Activated T-cell treated with anti-CD3 and anti-CD28 coated beads, Interleukin-2, amount 50 U/mL, for 72 hours (primary cell): Measurements from ENCODE around the gene LPIN1. TPM values are rescaled to one million over a fixed set of nuclear protein-coding genes. Genes with fewer than 3 reads are reported as not detected.
"Not testable (repeated sequence)": the region's sequence is repeated elsewhere in the genome, so short reads cannot be mapped to it uniquely, and the experiment has no call there.

ENCODE experiments used
- ATAC-seq, 2 donors: fragments of 150-1000 bp; cut with Tn5 transposase; replicated peaks in 1 of 2; 2 replicates each; pipeline ENCODE4 v1.10.0; 2021; ENCODE audit warnings: moderate library complexity in 2 of 2, mild to moderate bottlenecking in 1 of 2
- DNase-seq, 2 donors: peaks; one replicate each; pipeline ENCODE4 v3.0.0; 2021 to 2022; ENCODE audit warnings: mixed read lengths in 1 of 2
- H3K27ac Mint-ChIP-seq: one replicate; pipeline ENCODE4 v1.8.0; 2022; ENCODE audit warnings: mild to moderate bottlenecking, moderate library complexity, mixed read lengths
- H3K27me3 Mint-ChIP-seq: one replicate; pipeline ENCODE4 v1.8.0; 2022; ENCODE audit warnings: low read depth, mixed read lengths
- H3K36me3 Mint-ChIP-seq, 2 donors: one replicate each; pipeline ENCODE4 v1.8.0; 2022; ENCODE audit warnings: mixed read lengths in 2 of 2, mild to moderate bottlenecking in 1 of 2; ENCODE audit not compliant: insufficient read depth in 2 of 2
- H3K4me1 Mint-ChIP-seq: one replicate; pipeline ENCODE4 v1.8.0; 2022; ENCODE audit warnings: low read depth, mixed read lengths
- H3K4me3 Mint-ChIP-seq, 2 donors: one replicate each; pipeline ENCODE4 v1.8.0; 2022; ENCODE audit warnings: mild to moderate bottlenecking in 2 of 2, mixed read lengths in 2 of 2, moderate library complexity in 2 of 2
- H3K9me3 Mint-ChIP-seq, 2 donors: one replicate each; pipeline ENCODE4 v1.8.0; 2022; ENCODE audit warnings: mixed read lengths in 2 of 2
- total RNA-seq, 2 donors: library from RNA; stranded (reverse); gene quantifications; one replicate each; pipeline ENCODE4 v1.2.3, GENCODE V29; 2022

LPIN1 gene
- total RNA-seq, 2 donors from 2014 or later: 45.4 to 63.2 TPM

DNA sequence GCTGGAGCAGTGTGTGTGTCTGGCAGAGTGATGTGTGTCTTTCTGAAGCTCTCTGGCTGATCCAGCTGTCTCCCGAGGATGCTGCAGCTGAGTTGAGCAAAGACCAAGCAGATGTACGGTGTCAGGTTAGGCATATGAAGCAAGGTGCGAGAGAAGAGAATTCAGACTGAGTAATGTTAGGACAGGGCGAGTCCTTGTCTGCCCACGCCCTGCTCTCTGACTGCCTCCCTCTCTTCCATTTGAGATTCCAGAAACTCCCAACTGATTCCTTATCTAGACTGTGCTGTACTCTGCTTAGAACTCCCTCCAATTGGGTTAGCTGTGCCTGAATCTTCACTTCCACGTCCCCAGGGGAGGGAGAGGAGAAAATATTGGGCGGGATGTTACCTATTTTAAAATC, 25.7 kb upstream of the LPIN1 start:
- no peaks in the 10 kb centered on the region for H3K36me3 Mint-ChIP-seq
- ATAC-seq: no peak
- peaks cover 11% of the 10 kb centered on the region for H3K4me1 Mint-ChIP-seq
- peaks cover 26% of the 10 kb centered on the region for H3K27me3 Mint-ChIP-seq
- no peak for DNase-seq
- no peak overlapping the region for H3K27ac Mint-ChIP-seq
- no peaks in the 10 kb centered on the region for H3K9me3 Mint-ChIP-seq
- H3K4me3 Mint-ChIP-seq: no peak overlapping the region

DNA sequence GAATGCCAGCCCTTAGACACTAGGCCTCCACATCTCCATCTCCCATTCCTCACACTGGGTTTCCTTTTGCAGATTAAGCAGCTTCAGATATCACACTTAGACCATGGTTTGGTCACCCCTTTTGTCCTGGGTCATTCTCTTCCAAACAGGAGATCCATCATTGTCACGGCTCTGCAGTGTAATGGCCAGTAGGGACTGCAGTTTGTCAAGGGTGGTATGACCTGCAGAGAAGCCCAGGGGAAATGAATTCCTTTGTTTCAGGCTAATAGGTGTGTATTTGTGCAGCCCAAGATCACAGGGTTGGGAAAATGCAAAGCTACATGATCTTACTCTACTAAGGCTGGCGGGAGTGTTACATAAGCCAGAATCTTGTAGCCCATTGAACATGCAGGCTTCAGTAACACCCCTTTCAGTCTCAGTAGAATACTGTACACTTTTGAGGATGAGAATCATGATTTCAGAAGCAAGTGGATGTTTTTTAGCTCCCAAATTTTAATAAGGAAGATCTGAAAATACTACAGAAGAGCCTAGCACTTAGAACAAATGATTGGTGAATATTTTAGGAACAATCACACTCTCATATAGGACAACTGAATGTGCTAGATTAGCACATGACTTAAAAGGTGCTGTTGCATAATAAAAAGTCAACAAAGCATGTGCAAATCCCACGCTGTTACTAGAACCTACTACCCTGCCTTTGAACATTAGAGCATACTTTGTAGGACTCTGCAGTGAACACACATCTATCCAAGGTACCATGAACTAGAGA, 24.0 kb upstream of the LPIN1 start:
- Mint-ChIP-seq H3K4me1 (peaks cover 11% of the 10 kb centered on the region), H3K27me3 (peaks cover 26% of the 10 kb centered on the region), H3K9me3 (no peaks in the 10 kb centered on the region), H3K36me3 (no peaks in the 10 kb centered on the region), H3K4me3 (no peak overlapping the region), H3K27ac (no peak overlapping the region)
- DNase-seq (no peak), ATAC-seq (no peak)

GRCh38 chr2:11723061-11723371, 23.4 kb upstream of the LPIN1 start:
- no peak for DNase-seq
- no peak overlapping the region for H3K4me3 Mint-ChIP-seq
- no peak overlapping the region for H3K27ac Mint-ChIP-seq
- H3K4me1 Mint-ChIP-seq: peaks cover 11% of the 10 kb centered on the region
- H3K9me3 Mint-ChIP-seq: no peaks in the 10 kb centered on the region
- H3K27me3 Mint-ChIP-seq: peaks cover 26% of the 10 kb centered on the region
- ATAC-seq: no peak
- H3K36me3 Mint-ChIP-seq: no peaks in the 10 kb centered on the region

GRCh38 chr2:11724151-11724550, 22.3 kb upstream of the LPIN1 start:
- Mint-ChIP-seq H3K27ac (no peak overlapping the region), H3K4me1 (peaks cover 9% of the 10 kb centered on the region), H3K36me3 (no peaks in the 10 kb centered on the region), H3K4me3 (no peak overlapping the region), H3K27me3 (peaks cover 24% of the 10 kb centered on the region), H3K9me3 (no peaks in the 10 kb centered on the region)
- no peak for ATAC-seq
- DNase-seq: no peak

DNA sequence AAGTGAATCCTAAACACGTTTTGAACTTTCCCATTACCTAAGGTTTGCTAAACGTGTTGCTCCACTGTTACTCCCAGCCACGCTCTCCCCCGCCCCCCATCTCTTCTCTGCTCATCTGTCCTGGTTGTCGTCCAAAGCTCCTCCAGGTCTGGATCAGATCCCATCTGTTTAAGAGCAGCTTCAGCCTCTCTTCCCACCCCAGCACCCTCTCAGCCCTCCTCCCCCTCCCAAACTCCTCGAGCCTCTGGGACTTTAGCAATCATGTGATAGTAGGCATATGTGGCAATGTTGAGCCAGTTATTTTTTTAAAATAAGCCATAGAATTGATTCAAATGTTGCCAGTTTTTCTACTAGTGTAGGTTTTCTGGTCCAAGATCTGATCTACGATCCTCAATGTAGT, 20.0 kb upstream of the LPIN1 start:
- no peak for ATAC-seq
- H3K4me1 Mint-ChIP-seq: peaks cover 6% of the 10 kb centered on the region
- H3K27me3 Mint-ChIP-seq: peaks cover 13% of the 10 kb centered on the region
- H3K27ac Mint-ChIP-seq: no peak overlapping the region
- H3K4me3 Mint-ChIP-seq: no peak overlapping the region
- no peak for DNase-seq
- H3K9me3 Mint-ChIP-seq: no peaks in the 10 kb centered on the region
- no peaks in the 10 kb centered on the region for H3K36me3 Mint-ChIP-seq

DNA sequence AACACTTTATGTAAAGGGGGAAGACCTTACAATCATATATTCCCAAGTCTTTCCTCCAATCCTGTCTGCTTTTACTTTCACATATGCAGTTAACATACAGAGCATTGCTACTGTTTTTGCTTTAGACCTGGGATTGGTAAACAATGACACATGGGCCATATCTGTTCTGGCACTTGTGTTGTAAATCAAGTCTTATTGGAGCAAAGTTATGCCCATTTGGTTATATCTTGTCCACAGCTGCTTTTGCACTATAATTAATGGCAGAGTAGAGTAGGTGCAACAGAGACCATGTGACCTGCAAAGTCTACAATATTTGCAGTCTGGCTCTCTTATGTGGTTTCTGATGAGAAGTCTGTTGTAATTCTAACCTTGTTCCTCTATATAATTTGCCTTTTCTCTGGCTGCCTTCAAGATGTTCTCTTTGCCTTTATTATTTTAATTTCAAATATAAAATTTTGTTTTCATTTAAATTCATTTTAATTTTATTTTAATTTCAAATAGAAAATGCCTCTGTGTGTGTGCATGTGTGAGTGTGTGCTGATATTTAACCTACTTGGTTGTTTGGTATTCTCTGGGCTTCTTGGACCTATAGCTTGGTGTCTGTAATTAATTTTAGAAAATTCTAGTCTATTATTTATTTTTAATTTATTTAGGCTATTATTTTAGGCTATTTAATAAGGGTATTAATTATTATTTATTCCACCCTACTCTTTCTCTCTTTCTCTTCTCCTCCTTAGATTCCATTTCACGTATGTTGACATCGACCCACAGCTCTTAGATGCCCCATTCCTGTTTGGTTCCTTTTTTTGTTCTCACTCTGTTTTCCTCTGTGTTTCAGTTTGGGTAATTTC, 16.8 kb upstream of the LPIN1 start:
- no peak for ATAC-seq

GRCh38 chr2:11731214-11731984, 15.0 kb upstream of the LPIN1 start:
- H3K27me3 Mint-ChIP-seq: peaks cover 17% of the 10 kb centered on the region
- not testable (repeated sequence) for DNase-seq, H3K4me3 Mint-ChIP-seq, H3K4me1 Mint-ChIP-seq, ATAC-seq, H3K9me3 Mint-ChIP-seq, H3K27ac Mint-ChIP-seq, H3K36me3 Mint-ChIP-seq

More for the DNA sequence above, 16.8 kb upstream of the LPIN1 start:
- Mint-ChIP-seq H3K4me1 (peaks cover 6% of the 10 kb centered on the region), H3K27me3 (peaks cover 17% of the 10 kb centered on the region), H3K9me3 (no peaks in the 10 kb centered on the region), H3K27ac (no peak overlapping the region), H3K36me3 (no peaks in the 10 kb centered on the region), H3K4me3 (no peak overlapping the region)
- no peak for DNase-seq

DNA sequence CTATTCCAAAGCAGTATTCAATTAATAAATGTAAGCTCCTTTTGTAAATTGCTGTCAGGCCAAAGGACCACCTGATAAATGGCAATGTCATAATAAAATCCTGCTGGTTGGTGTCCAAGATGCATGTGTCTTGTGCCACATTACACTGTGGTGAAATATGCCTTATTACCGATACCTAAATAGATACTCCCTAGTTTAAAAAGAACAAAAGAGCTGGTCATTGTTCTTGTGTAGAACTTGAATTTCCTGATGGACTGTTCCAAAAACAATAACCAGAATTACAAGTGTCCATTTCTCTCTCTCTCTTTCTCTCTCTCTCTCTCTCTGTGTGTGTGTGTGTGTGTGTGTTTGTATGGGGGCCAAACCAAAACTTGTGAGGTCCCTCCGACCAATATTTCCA, 13.8 kb upstream of the LPIN1 start:
- H3K27me3 Mint-ChIP-seq: peaks cover 23% of the 10 kb centered on the region
- no peak overlapping the region for H3K27ac Mint-ChIP-seq
- H3K4me1 Mint-ChIP-seq: peaks cover 9% of the 10 kb centered on the region
- no peaks in the 10 kb centered on the region for H3K36me3 Mint-ChIP-seq
- ATAC-seq (no peak), DNase-seq (no peak)
- no peak overlapping the region for H3K4me3 Mint-ChIP-seq
- no peaks in the 10 kb centered on the region for H3K9me3 Mint-ChIP-seq

- DNase-seq, H3K4me3 Mint-ChIP-seq, H3K9me3 Mint-ChIP-seq, H3K27ac Mint-ChIP-seq, H3K4me1 Mint-ChIP-seq, ATAC-seq, H3K36me3 Mint-ChIP-seq: not testable (repeated sequence)
- H3K27me3 Mint-ChIP-seq: peaks cover 16% of the 10 kb centered on the region
These were observed 8.6 kb upstream of the LPIN1 start for GRCh38 chr2:11737852-11738251.

DNA sequence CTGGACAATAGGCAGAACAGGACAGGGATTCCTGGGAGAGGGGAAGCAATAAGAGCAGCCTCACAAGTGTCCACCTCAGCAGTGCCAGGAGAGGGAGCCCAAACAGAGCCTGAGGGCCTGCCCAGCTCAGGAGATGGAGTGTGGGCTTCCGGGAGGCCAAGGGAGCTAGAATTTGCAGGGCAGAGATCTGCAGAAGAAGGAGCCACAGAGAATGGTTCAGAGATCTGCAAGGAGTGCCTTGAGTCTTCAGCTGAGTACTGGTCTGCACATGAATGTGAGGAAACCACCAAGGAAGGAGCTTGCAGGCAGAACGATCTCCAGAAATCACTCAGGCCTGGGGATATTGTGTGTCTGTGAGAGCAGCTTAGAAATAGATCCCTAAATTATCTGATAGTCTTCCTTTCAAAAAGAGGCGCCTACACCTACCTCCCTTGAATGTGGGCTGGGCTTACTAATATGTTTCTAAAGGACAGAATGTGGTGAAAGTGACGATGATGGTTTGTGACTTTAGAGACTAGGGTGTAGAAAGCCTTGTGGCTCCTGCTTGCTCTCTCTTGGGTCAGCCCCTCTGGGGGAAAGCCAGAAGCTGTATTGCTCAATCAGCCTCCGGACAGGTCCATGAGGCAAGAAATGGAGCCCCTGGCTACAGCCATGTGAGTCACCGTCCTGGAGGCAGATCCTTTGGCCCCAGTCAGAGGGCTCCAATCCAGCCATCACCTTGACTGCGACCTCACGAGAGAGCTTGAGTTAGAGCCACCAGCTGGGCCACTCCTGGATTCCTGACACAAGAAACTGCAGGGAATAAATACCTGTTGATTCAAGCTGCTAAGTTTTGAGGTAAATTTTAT, 7.6 kb upstream of the LPIN1 start:
- no peak overlapping the region for H3K27ac Mint-ChIP-seq
- H3K4me3 Mint-ChIP-seq: no peak overlapping the region
- ATAC-seq (peak; percentile 72 to 74), DNase-seq (no peak)
- H3K27me3 Mint-ChIP-seq: peaks cover 14% of the 10 kb centered on the region
- H3K9me3 Mint-ChIP-seq: no peaks in the 10 kb centered on the region
- H3K4me1 Mint-ChIP-seq: peaks cover 13% of the 10 kb centered on the region
- no peaks in the 10 kb centered on the region for H3K36me3 Mint-ChIP-seq

DNA sequence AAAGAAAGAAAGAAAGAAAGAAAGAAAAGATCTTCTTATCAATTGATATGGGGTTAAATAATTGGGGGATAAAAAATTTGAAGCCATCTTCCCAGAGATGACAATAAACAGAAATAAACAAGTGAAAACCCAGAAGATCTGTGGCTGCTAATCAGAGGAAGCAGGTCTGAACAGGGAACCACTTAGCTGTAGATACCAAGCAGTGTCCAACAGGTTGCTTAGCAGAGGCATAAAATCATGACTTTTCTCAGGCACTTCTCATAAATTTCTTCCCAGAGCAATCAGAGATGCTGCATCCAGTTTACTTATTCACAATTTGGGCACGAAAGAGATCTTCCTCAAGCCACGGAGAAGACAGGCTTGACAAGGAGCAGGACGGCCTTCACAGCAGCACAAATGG, 5.7 kb upstream of the LPIN1 start:
- Mint-ChIP-seq H3K27me3 (peaks cover 6% of the 10 kb centered on the region), H3K36me3 (no peaks in the 10 kb centered on the region), H3K9me3 (no peaks in the 10 kb centered on the region), H3K27ac (no peak overlapping the region), H3K4me1 (peaks cover 32% of the 10 kb centered on the region), H3K4me3 (no peak overlapping the region)
- ATAC-seq (no peak), DNase-seq (no peak)

GRCh38 chr2:11742317-11742701, 4.1 kb upstream of the LPIN1 start:
- peaks cover 41% of the 10 kb centered on the region for H3K4me1 Mint-ChIP-seq

More at GRCh38 chr2:11742317-11742701, 4.1 kb upstream of the LPIN1 start:
- no peaks in the 10 kb centered on the region for H3K27me3 Mint-ChIP-seq
- no peak overlapping the region for H3K27ac Mint-ChIP-seq
- H3K4me3 Mint-ChIP-seq: no peak overlapping the region
- no peaks in the 10 kb centered on the region for H3K36me3 Mint-ChIP-seq
- DNase-seq: no peak
- H3K9me3 Mint-ChIP-seq: no peaks in the 10 kb centered on the region
- no peak for ATAC-seq
